ENCODE results near the gene ANXA5. TPM values are rescaled to one million over a fixed set of nuclear protein-coding genes. Genes with fewer than 3 reads are reported as not detected.

Gene ANXA5
- total and polyA plus RNA-seq, 7 donors, result 59.1 to 264 (median 116) TPM

DNA sequence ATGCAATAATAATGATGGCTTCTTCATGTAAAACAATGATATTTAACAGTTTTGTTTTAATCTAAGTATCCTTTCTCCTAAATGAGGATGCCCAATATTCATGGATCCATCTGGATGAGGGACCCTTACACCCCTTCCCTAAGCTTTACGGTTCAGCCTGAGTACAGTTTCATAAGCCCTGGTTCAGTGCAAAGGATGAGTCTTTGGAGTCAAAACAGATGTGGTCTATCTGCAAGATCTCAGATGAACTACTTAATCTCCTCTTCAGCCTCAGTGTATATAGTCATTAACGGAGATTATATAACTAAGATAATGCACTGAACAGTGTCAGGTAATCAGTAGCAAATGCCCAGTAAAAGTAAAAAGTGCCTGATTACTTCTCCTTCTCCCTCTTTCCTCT, 22.1 kb downstream of the ANXA5 start:
- Histone ChIP-seq H3K27ac (no peak overlapping the region), H3K27me3 (ENCODE audit: insufficient read depth in 3 of 3, low read length in 2 of 3) (no peaks in the 10 kb centered on the region), H3K4me1 (no peaks in the 10 kb centered on the region), H3K36me3 (ENCODE audit: insufficient read depth in 1 of 2, low read depth in 1 of 2) (peaks cover 16 to 93% of the 10 kb centered on the region in 2 donors), H3K9me3 (no peaks in the 10 kb centered on the region), H3K4me3 (no peak overlapping the region)
- TF ChIP-seq, protein P1, sequence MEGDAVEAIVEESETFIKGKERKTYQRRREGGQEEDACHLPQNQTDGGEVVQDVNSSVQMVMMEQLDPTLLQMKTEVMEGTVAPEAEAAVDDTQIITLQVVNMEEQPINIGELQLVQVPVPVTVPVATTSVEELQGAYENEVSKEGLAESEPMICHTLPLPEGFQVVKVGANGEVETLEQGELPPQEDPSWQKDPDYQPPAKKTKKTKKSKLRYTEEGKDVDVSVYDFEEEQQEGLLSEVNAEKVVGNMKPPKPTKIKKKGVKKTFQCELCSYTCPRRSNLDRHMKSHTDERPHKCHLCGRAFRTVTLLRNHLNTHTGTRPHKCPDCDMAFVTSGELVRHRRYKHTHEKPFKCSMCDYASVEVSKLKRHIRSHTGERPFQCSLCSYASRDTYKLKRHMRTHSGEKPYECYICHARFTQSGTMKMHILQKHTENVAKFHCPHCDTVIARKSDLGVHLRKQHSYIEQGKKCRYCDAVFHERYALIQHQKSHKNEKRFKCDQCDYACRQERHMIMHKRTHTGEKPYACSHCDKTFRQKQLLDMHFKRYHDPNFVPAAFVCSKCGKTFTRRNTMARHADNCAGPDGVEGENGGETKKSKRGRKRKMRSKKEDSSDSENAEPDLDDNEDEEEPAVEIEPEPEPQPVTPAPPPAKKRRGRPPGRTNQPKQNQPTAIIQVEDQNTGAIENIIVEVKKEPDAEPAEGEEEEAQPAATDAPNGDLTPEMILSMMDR (IDR thresholded peaks at IDR 0.05), result no peak
- ATAC-seq (no peak), DNase-seq (no peak)
- intact Hi-C loops (cut with DNase I), result loop anchor here in 1 of 2 donors (10.0 kb wide), 1 partner anchor 130 kb away; the partner anchor contains the start of gene EXOSC9
- 93 to 97% (median 96%) methylated on average over 2 of the region's 2 CpGs for whole genome bisulfite sequencing, 3 donors

DNA sequence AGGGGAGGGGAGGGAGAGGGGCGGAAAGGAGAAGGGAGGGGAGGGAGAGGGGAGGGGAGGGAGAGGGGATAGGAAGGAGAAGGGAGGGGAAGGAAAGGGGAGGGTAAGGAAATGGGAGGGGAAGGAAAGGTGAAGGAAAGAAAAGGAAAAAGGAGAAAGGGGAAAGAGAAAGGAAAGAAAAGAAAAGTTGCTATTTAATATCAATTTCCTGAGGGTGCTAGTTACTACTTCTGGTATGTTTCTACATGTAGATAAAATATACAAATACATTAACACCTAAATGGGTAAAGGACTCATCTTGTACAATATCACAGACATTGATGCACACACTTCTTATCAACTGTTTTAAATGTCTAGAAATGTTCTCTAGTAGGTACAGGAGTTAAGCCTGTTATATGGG, 22.6 kb downstream of the ANXA5 start:
- Histone ChIP-seq H3K4me1 (no peaks in the 10 kb centered on the region), H3K9me3 (no peaks in the 10 kb centered on the region), H3K4me3 (no peak overlapping the region), H3K27ac (no peak overlapping the region), H3K27me3 (ENCODE audit: insufficient read depth in 3 of 3, low read length in 2 of 3) (no peaks in the 10 kb centered on the region), H3K36me3 (ENCODE audit: insufficient read depth in 1 of 2, low read depth in 1 of 2) (peaks cover 15 to 93% of the 10 kb centered on the region in 2 donors)
- no peak for ATAC-seq
- TF ChIP-seq, protein P1 (IDR thresholded peaks at IDR 0.05), result no peak
- intact Hi-C loops (cut with DNase I), result loop anchor here in 1 of 2 donors (10.0 kb wide), 1 partner anchor 131 kb away; the partner anchor contains the start of gene EXOSC9
- 100% methylated on average over 1 of the region's 1 CpG; no CpG with 5 or more reads in 2 of the 3 donors for WGBS, 3 donors
- no peak for DNase-seq

DNA sequence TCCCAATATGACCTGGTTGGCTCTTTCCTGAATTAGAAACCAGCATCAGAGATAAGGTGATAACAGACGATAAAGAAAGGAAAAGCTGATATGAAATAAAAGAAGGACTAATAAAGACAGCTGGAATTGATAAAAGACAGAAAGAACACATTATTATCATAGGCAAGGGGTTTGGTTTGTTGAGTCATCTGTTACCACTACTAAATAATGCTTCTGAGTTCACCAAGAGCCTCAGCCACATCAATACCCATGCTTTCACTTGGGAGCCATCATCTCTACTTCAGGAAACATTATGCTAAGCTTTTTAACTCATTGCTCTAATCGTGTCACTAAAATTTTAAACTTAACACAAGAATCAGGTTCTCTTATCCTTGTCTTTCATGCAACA, 27.6 kb downstream of the ANXA5 start:
- intact Hi-C loops (cut with DNase I), result no loop called here
- WGBS, 3 donors, result 72 to 81% (median 78%) methylated on average over 2 of the region's 2 CpGs
- H3K27ac ChIP-seq, result no peak overlapping the region
- no peak overlapping the region for H3K4me3 ChIP-seq
- H3K9me3 ChIP-seq, result no peaks in the 10 kb centered on the region
- H3K4me1 ChIP-seq, result no peaks in the 10 kb centered on the region
- DNase-seq (no peak), ATAC-seq (no peak)
- no peaks in the 10 kb centered on the region for H3K27me3 ChIP-seq (ENCODE audit: insufficient read depth in 3 of 3, low read length in 2 of 3)
- H3K36me3 ChIP-seq (ENCODE audit: insufficient read depth in 1 of 2, low read depth in 1 of 2), result peaks cover 11 to 79% of the 10 kb centered on the region in 2 donors
- TF ChIP-seq, protein P1 (IDR thresholded peaks at IDR 0.05), result no peak

DNA sequence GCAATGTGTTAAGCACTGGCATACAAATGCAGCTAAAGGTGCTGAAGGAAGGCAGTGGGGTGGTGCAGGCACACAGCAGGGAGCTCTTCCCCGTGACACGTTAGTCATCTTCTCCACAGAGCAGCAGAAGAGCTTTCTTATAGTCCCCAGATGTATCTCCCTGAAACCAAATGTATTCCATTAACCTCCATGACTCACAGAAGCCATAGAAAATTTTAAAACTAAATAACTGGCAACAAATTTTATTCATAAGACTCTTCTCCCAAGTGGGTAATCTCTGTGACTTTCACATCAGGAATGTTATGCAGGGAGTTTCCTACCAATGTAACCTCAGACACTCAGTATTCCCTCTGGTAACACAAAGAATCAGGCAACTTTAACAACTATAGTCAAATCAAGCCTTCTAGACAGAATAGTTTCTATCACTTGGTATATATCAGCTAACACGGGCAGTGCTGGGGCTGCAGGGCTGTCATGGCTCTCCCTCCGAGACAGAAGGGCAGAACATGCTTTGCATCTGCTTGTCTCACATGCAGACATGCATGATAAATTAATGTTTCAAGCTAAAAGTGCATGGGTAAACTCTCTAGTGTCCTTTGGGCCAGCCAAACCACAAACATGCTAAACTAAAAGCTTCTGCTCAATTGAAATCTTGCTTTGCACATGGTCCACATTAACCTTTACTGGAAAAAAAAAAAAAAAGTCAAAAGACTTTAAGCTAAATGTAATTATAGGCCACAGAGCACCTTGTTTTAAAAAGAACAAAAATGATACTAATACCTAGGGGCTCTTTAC, 28.2 kb downstream of the ANXA5 start:
- peaks cover 11 to 79% of the 10 kb centered on the region in 2 donors for H3K36me3 ChIP-seq (ENCODE audit: insufficient read depth in 1 of 2, low read depth in 1 of 2)
- ATAC-seq (peak in 2 of 4 donors; percentile 38 to 44), DNase-seq (no peak)
- intact Hi-C loops (cut with DNase I), result no loop called here
- no peak overlapping the region for H3K27ac ChIP-seq
- TF ChIP-seq, protein P1 (IDR thresholded peaks at IDR 0.05), result no peak
- H3K9me3 ChIP-seq, result no peaks in the 10 kb centered on the region
- 55 to 69% (median 60%) methylated on average over 4 of the region's 4 CpGs for WGBS, 3 donors
- no peaks in the 10 kb centered on the region for H3K4me1 ChIP-seq
- no peak overlapping the region for H3K4me3 ChIP-seq
- no peaks in the 10 kb centered on the region for H3K27me3 ChIP-seq (ENCODE audit: insufficient read depth in 3 of 3, low read length in 2 of 3)

Data from psoas muscle (tissue), 8 donors.